MM.1S (cell line): ENCODE data around the gene TBR1.

Source experiments
- EZH2 ChIP-seq: fragments of 300-600 bp; sonication (generic); optimal IDR thresholded peaks from 2 replicates; pipeline ENCODE3; 2017; ENCODE audit warnings: low read depth, mild to moderate bottlenecking, antibody characterized with exemption, low read length, mixed read lengths
- EZH2phosphoT487 ChIP-seq: fragments of 300-600 bp; sonication (generic); IDR thresholded peaks from 2 replicates; pipeline ENCODE4 v1.6.1; 2018; ENCODE audit warnings: antibody characterized with exemption, low read length
- TF ChIP-seq, protein P1 (sequence below): fragments of 300-600 bp; sonication (generic); IDR thresholded peaks from 2 replicates; pipeline ENCODE4 v1.5.1; 2016; ENCODE audit warnings: antibody characterized with exemption, low read length, mixed read lengths

- TF ChIP-seq EZH2 (no peak), EZH2phosphoT487 (no peak)
- TF ChIP-seq, protein P1, sequence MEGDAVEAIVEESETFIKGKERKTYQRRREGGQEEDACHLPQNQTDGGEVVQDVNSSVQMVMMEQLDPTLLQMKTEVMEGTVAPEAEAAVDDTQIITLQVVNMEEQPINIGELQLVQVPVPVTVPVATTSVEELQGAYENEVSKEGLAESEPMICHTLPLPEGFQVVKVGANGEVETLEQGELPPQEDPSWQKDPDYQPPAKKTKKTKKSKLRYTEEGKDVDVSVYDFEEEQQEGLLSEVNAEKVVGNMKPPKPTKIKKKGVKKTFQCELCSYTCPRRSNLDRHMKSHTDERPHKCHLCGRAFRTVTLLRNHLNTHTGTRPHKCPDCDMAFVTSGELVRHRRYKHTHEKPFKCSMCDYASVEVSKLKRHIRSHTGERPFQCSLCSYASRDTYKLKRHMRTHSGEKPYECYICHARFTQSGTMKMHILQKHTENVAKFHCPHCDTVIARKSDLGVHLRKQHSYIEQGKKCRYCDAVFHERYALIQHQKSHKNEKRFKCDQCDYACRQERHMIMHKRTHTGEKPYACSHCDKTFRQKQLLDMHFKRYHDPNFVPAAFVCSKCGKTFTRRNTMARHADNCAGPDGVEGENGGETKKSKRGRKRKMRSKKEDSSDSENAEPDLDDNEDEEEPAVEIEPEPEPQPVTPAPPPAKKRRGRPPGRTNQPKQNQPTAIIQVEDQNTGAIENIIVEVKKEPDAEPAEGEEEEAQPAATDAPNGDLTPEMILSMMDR = no peak
These were observed 36.4 kb upstream of the TBR1 start for GRCh38 chr2:161379740-161380139.
